SH-SY5Y (cell line): ENCODE measurements around the gene LPAR3.

Experiments used
- GATA2 ChIP-seq: IDR thresholded peaks from 2 replicates; pipeline ENCODE4 v1.6.1; 2011; ENCODE audit warnings: mild to moderate bottlenecking, low read depth, low read length
- GATA3 ChIP-seq: IDR thresholded peaks from 2 replicates; pipeline ENCODE4 v1.6.1; 2011; ENCODE audit warnings: low read depth, mild to moderate bottlenecking, low read length, moderate library complexity

- TF ChIP-seq GATA2, result no peak
- TF ChIP-seq GATA3, result no peak
These were observed 65.5 kb downstream of the LPAR3 start for GRCh38 chr1:84827555-84827954.
